ENCODE measurements around the gene SATB2. TPM values are rescaled to one million over a fixed set of nuclear protein-coding genes. Genes with fewer than 3 reads are reported as not detected.

SATB2 gene
- total RNA-seq, 1 experiment from 2014 or later, result 16.5 TPM

DNA sequence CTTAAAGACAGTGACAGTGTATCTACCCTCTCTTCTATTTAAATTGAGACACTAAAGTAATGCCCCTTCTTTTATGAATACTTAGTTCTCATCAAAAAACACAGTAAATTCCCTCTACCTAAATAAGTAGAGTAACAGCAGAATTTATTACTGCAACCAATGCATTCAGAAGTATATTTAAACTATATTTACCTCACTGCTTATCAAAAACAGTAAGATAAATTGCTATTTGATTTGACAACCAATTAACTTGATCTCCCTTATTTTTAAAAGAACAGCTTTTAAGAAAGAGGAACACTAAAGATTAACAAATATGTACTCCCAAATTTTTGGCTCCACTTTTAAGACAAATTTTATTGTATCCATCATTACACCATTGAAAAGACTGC, 4.8 kb downstream of the SATB2 start:
- ChIA-PET POLR2A (interaction anchor here (0.8 to 1.7 kb wide), 3 partner anchors 40 to 451 kb away, joined by 3 to 6 read pairs (median 3); no protein-coding TSS in a partner anchor), CTCF (interaction anchor here (2.6 kb wide), 1 partner anchor 10 kb away, joined by 8 read pairs; no protein-coding TSS in a partner anchor)
- DNase-seq (ENCODE audit: unreplicated experiment), result no peak
- no TSS peak for BruUV-seq (replicated peaks)
- intact Hi-C loops (cut with micrococcal nuclease), result loop anchor here (10.0 kb wide), 2 partner anchors 348 to 1748 kb away; partner anchors contain the start of gene MARS2
- no peaks in the 10 kb centered on the region for H3K27me3 Mint-ChIP-seq (ENCODE audit: insufficient read depth, unreplicated experiment)
- peaks cover 9% of the 10 kb centered on the region for H3K36me3 Mint-ChIP-seq (ENCODE audit: insufficient read depth, unreplicated experiment)
- no peaks in the 10 kb centered on the region for H3K9me3 Mint-ChIP-seq (ENCODE audit: unreplicated experiment)
- TF ChIP-seq, protein P1, sequence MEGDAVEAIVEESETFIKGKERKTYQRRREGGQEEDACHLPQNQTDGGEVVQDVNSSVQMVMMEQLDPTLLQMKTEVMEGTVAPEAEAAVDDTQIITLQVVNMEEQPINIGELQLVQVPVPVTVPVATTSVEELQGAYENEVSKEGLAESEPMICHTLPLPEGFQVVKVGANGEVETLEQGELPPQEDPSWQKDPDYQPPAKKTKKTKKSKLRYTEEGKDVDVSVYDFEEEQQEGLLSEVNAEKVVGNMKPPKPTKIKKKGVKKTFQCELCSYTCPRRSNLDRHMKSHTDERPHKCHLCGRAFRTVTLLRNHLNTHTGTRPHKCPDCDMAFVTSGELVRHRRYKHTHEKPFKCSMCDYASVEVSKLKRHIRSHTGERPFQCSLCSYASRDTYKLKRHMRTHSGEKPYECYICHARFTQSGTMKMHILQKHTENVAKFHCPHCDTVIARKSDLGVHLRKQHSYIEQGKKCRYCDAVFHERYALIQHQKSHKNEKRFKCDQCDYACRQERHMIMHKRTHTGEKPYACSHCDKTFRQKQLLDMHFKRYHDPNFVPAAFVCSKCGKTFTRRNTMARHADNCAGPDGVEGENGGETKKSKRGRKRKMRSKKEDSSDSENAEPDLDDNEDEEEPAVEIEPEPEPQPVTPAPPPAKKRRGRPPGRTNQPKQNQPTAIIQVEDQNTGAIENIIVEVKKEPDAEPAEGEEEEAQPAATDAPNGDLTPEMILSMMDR (IDR thresholded peaks at IDR 0.05; ENCODE audit: unreplicated experiment), result no peak
- no peak overlapping the region for H3K4me3 Mint-ChIP-seq (ENCODE audit: unreplicated experiment)
- no peak overlapping the region for H3K27ac Mint-ChIP-seq (ENCODE audit: low read depth, unreplicated experiment)
- H3K4me1 Mint-ChIP-seq (ENCODE audit: insufficient read depth, unreplicated experiment), result peaks cover 5% of the 10 kb centered on the region

DNA sequence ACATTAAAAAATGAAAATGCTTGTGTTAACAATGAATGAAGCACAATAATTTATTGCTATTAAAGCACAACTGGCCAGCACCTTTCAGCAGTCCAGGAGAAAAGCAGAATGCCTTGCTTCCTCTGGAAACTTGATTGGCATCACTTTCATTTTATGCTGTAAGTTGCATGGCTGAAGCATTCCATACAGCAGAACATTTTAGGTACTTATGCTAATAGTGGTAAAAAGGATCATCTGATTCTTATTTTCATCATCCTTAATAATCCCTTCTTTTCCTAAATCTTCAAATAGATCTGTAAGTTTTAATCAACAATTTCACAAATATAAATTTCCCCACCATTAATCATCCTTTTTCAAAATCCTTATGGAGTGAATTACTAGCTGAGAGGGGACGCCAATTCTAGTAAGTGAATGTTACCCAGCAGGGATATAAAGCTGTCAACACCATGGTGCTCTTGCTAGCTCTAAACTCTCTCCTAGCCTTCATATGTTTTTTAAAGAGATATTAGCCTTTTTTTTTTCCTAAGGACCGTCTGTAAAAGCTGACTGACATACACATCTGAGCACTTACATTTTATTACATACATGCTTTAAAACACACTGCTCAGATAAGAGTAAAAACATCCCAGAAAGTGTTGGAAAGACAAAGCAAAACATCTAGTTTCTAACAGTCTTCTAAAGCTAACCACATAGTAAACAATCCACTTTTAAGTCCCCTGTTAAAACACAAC, 5.3 kb downstream of the SATB2 start:
- no peak for DNase-seq (ENCODE audit: unreplicated experiment)
- H3K27ac Mint-ChIP-seq (ENCODE audit: low read depth, unreplicated experiment), result no peak overlapping the region
- no TSS peak for BruUV-seq (replicated peaks)
- ChIA-PET POLR2A (interaction anchor here (0.9 to 1.7 kb wide), 2 partner anchors 39 to 451 kb away, joined by 3 to 6 read pairs; no protein-coding TSS in a partner anchor), CTCF (interaction anchor here (0.6 to 2.6 kb wide), 4 partner anchors 10 to 954 kb away, joined by 3 to 8 read pairs (median 4); no protein-coding TSS in a partner anchor)
- H3K27me3 Mint-ChIP-seq (ENCODE audit: insufficient read depth, unreplicated experiment), result no peaks in the 10 kb centered on the region
- peaks cover 5% of the 10 kb centered on the region for H3K4me1 Mint-ChIP-seq (ENCODE audit: insufficient read depth, unreplicated experiment)
- H3K36me3 Mint-ChIP-seq (ENCODE audit: insufficient read depth, unreplicated experiment), result peaks cover 10% of the 10 kb centered on the region
- intact Hi-C loops (cut with micrococcal nuclease), result loop anchor here (10.0 kb wide), 2 partner anchors 348 to 1748 kb away; partner anchors contain the start of gene MARS2
- TF ChIP-seq, protein P1 (IDR thresholded peaks at IDR 0.05; ENCODE audit: unreplicated experiment), result no peak
- no peaks in the 10 kb centered on the region for H3K9me3 Mint-ChIP-seq (ENCODE audit: unreplicated experiment)
- H3K4me3 Mint-ChIP-seq (ENCODE audit: unreplicated experiment), result no peak overlapping the region

DNA sequence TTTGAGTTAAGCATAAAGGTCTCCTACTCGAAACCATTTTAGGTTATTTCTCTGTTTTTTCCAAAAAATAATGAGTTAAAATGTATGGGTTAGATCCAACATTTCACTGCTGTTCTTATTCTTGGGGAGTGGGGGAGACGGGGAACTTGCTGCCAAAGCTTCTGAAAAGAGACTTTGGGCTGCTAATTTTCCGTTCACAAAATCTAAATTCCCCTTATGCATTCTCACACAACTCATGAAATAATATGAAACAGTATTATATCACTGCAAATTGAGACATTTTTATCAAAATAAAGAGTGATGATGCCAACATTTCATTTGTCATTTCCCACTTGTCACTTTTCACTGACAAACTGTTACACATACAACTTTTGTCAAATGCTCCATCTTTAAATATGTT, 7.8 kb downstream of the SATB2 start:
- POLR2A ChIA-PET, result no interaction called here
- DNase-seq (ENCODE audit: unreplicated experiment), result no peak
- intact Hi-C loops (cut with micrococcal nuclease), result loop anchor here (10.0 kb wide), 2 partner anchors 345 to 1745 kb away; partner anchors contain the start of gene MARS2
- H3K36me3 Mint-ChIP-seq (ENCODE audit: insufficient read depth, unreplicated experiment), result peaks cover 10% of the 10 kb centered on the region
- TF ChIP-seq, protein P1 (IDR thresholded peaks at IDR 0.05; ENCODE audit: unreplicated experiment), result no peak
- no peaks in the 10 kb centered on the region for H3K27me3 Mint-ChIP-seq (ENCODE audit: insufficient read depth, unreplicated experiment)
- H3K4me3 Mint-ChIP-seq (ENCODE audit: unreplicated experiment), result no peak overlapping the region
- no peaks in the 10 kb centered on the region for H3K9me3 Mint-ChIP-seq (ENCODE audit: unreplicated experiment)
- H3K4me1 Mint-ChIP-seq (ENCODE audit: insufficient read depth, unreplicated experiment), result no peaks in the 10 kb centered on the region
- no peak overlapping the region for H3K27ac Mint-ChIP-seq (ENCODE audit: low read depth, unreplicated experiment)
- CTCF ChIA-PET, result interaction anchor here (0.6 to 1.5 kb wide), 2 partner anchors 10 to 701 kb away, joined by 3 read pairs; no protein-coding TSS in a partner anchor
- BruUV-seq (replicated peaks), result no TSS peak

DNA sequence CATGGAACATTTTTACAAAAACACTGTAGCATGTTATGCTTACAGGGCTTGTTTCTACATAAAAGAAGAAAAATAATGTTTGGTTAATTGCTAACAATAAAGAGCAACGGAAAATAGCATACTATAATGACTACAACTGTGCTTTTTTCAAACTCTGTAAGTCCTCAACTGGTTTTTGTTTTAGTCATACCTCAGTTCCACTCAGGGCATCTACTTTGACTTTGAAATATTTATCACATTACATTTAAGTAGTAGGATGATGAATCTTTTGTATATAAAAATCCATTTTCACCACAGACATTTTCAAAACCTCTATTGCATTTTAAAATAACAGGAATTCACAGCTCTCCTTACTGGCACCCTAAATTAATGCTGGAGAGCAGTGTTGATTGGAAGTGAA, 8.3 kb downstream of the SATB2 start:
- Mint-ChIP-seq H3K36me3 (ENCODE audit: insufficient read depth, unreplicated experiment) (peaks cover 10% of the 10 kb centered on the region), H3K27ac (ENCODE audit: low read depth, unreplicated experiment) (no peak overlapping the region), H3K4me3 (ENCODE audit: unreplicated experiment) (no peak overlapping the region), H3K27me3 (ENCODE audit: insufficient read depth, unreplicated experiment) (no peaks in the 10 kb centered on the region), H3K4me1 (ENCODE audit: insufficient read depth, unreplicated experiment) (no peaks in the 10 kb centered on the region), H3K9me3 (ENCODE audit: unreplicated experiment) (no peaks in the 10 kb centered on the region)
- intact Hi-C loops (cut with micrococcal nuclease), result no loop called here
- DNase-seq (ENCODE audit: unreplicated experiment), result no peak
- POLR2A ChIA-PET, result no interaction called here
- no TSS peak for BruUV-seq (replicated peaks)
- CTCF ChIA-PET, result interaction anchor here (0.6 to 1.5 kb wide), 2 partner anchors 11 to 701 kb away, joined by 3 read pairs; no protein-coding TSS in a partner anchor
- TF ChIP-seq, protein P1 (IDR thresholded peaks at IDR 0.05; ENCODE audit: unreplicated experiment), result no peak

Measured in MCF 10A (cell line).